Measurements from ENCODE around the gene SEMA7A.

- no peak for TF ChIP-seq POLR2A (IDR thresholded peaks at IDR 0.05)
- no peak for TF ChIP-seq CTCF (IDR thresholded peaks at IDR 0.05)
- no peak for TF ChIP-seq EP300 (IDR thresholded peaks at IDR 0.05)
Measured at GRCh38 chr15:74451322-74451721, 17.6 kb upstream of the SEMA7A start.

Data from tibial nerve (tissue), 4 donors.